GM21515 (cell line): ENCODE measurements around the gene AOC2.
"Not testable (repeated sequence)": the region's sequence is repeated elsewhere in the genome, so short reads cannot be mapped to it uniquely, and the experiment has no call there.

ENCODE experiments used
- ATAC-seq: cut with Tn5 transposase; IDR thresholded peaks from one replicate; pipeline ENCODE4 v1.9.1; 2021; ENCODE audit not compliant: unreplicated experiment

The AOC2 gene

GRCh38 chr17:42879596-42879985, 35.2 kb downstream of the AOC2 start:
- ATAC-seq, result no peak

- ATAC-seq, result no peak
These were observed 36.5 kb downstream of the AOC2 start for GRCh38 chr17:42880776-42881310.

GRCh38 chr17:42881706-42882105, 37.3 kb downstream of the AOC2 start:
- not testable (repeated sequence) for ATAC-seq

- no peak for ATAC-seq
These were observed 37.8 kb downstream of the AOC2 start for GRCh38 chr17:42882166-42882565.

- ATAC-seq, result no peak
These were observed 39.6 kb downstream of the AOC2 start for GRCh38 chr17:42883802-42884558.

- ATAC-seq, result not testable (repeated sequence)
These were observed 41.4 kb downstream of the AOC2 start for GRCh38 chr17:42885806-42886205.

GRCh38 chr17:42886283-42887176, 42.1 kb downstream of the AOC2 start:
- no peak for ATAC-seq

- no peak for ATAC-seq
These were observed 45.4 kb downstream of the AOC2 start for GRCh38 chr17:42889809-42890208.

- ATAC-seq, result no peak
These were observed 47.3 kb downstream of the AOC2 start for GRCh38 chr17:42891539-42892152.

- no peak for ATAC-seq
These were observed 49.0 kb downstream of the AOC2 start for GRCh38 chr17:42893359-42893758.

GRCh38 chr17:42894283-42895184, 50.2 kb downstream of the AOC2 start:
- no peak for ATAC-seq

GRCh38 chr17:42895185-42895555, 50.8 kb downstream of the AOC2 start:
- ATAC-seq, result no peak

- no peak for ATAC-seq
These were observed 53.9 kb downstream of the AOC2 start for GRCh38 chr17:42898147-42898811.

- not testable (repeated sequence) for ATAC-seq
These were observed 55.6 kb downstream of the AOC2 start for GRCh38 chr17:42899981-42900380.
